HG02938 (cell line): Measurements from ENCODE around the gene SLC39A8.
A peak's percentile ranks its signal among the peaks of the same experiment; 100 is the strongest.
"Not testable (repeated sequence)": the region's sequence is repeated elsewhere in the genome, so short reads cannot be mapped to it uniquely, and the experiment has no call there.

Experiments
- ATAC-seq: cut with Tn5 transposase; IDR thresholded peaks from one replicate; pipeline ENCODE4 v1.9.1; 2021; ENCODE audit warnings: mild to moderate bottlenecking, moderate library complexity; ENCODE audit not compliant: unreplicated experiment

The SLC39A8 gene

DNA sequence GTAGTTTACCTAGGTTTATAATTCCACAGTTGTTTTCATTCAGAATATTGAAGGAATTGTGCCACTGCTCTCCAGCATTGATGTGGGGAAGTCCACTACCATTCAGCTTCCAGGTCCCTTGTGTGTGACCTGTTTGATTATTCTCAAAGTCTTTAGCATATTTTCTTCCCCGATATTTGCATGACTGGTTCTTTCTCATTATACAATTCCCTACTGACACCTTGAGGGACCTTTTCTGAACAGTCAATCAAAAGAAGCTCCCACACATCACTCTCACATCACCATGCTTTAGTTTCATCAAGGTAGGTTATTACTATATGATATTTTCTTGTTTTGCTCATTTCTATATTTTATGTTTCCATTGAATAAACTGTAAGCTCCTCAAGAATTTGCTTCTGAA lies 44.1 kb downstream of the SLC39A8 start:
- ATAC-seq: no peak

- ATAC-seq: peak; percentile 89
Measured at GRCh38 chr4:102299354-102300107, 45.8 kb downstream of the SLC39A8 start.

- no peak for ATAC-seq
Measured at GRCh38 chr4:102298716-102299115, 46.6 kb downstream of the SLC39A8 start.

GRCh38 chr4:102295153-102295862 lies 50.0 kb downstream of the SLC39A8 start:
- no peak for ATAC-seq

GRCh38 chr4:102288497-102288896 lies 56.8 kb downstream of the SLC39A8 start:
- ATAC-seq: no peak

GRCh38 chr4:102285831-102286230 lies 59.5 kb downstream of the SLC39A8 start:
- no peak for ATAC-seq

- ATAC-seq: no peak
Measured at GRCh38 chr4:102281171-102281839, 64.0 kb downstream of the SLC39A8 start.

- not testable (repeated sequence) for ATAC-seq
Measured at GRCh38 chr4:102273317-102273716, 72.0 kb downstream of the SLC39A8 start.

- no peak for ATAC-seq
Measured at GRCh38 chr4:102272318-102272717, 73.0 kb downstream of the SLC39A8 start.

GRCh38 chr4:102268355-102268754 lies 76.9 kb downstream of the SLC39A8 start:
- ATAC-seq: no peak

- peak; percentile 89 for ATAC-seq
Measured at GRCh38 chr4:102263024-102263787, 82.1 kb downstream of the SLC39A8 start.

GRCh38 chr4:102259702-102260101 lies 85.6 kb downstream of the SLC39A8 start:
- no peak for ATAC-seq

DNA sequence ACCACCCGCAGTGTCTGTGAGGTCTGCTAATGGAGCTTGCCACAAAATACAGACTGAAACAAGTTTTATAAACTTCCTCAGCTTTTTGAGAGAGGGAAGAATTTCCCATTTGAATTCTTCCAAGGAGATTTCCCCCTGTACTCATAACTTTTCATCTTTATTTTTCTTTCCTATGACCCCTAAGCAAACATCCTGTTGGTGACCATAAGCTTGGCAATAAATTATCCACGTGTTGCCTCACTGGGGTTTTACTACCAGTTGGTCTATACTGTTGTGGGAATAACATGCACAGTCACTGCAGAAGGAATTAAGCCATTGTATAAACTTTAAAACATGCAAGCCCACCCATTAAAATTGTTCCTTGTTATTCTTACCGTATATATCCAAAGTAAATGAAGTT lies 86.2 kb downstream of the SLC39A8 start:
- no peak for ATAC-seq

DNA sequence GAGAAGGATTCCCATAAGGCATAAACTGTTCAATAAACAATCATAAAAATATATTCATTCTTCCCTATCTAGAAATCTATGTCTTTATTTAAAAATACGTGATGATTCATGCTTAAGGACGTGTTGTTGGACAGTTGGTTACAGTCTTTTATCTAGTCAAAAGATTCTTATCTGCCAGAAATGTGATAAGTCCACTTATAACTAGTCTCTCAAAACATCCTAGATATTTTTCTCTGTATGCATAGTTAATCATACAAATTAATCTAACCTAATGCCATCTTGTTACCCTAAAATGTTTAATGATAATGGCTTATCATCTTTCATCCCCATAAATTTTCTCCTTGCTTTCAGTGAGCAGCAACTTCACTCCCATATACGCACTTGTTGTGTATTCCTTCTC lies 89.0 kb downstream of the SLC39A8 start:
- ATAC-seq: no peak

DNA sequence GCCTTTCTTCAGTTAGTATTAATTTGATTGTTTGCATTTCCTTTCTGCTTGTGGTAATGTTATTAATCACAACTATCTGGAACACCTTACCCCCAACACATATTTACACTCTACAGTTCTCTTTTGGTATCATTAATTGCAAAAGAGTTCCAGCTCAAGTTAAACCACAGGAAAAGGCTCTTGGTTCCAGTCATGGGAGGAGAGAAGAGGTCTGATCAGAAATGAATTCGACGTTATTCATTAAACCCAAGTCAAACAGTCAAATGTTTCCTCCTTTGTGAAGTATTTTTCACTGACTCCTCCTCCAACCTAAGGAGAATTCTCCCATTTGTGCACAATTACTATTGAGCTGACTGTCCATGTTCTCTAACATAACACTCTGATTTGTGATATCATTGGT lies 91.4 kb downstream of the SLC39A8 start:
- ATAC-seq: no peak

GRCh38 chr4:102252171-102252570 lies 93.1 kb downstream of the SLC39A8 start:
- ATAC-seq: no peak

DNA sequence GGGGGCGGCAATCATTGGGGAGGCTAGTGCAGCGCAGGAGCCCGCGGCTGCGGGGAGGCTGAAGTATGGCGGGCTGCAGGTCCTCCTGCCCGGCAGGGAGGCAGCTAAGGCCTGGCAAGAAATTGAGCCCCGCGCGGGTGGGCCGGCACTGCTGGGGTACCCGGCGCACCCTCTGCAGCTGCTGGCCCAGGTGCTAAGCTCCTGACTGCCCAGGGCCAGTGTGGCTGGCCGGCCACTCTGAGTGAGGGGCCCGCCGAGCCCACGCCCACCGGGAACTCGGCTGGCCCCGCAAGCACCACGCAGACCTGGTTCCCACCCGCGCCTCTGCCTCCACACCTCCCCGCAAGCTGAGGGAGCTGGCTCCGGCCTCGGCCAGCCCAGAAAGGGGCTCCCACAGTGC lies 94.9 kb downstream of the SLC39A8 start:
- ATAC-seq: no peak

- no peak for ATAC-seq
Measured at GRCh38 chr4:102247041-102247440, 98.2 kb downstream of the SLC39A8 start.

- no peak for ATAC-seq
Measured at GRCh38 chr4:102246416-102246815, 98.9 kb downstream of the SLC39A8 start.

- ATAC-seq: no peak
Measured at GRCh38 chr4:102244878-102245535, 100.3 kb downstream of the SLC39A8 start.

DNA sequence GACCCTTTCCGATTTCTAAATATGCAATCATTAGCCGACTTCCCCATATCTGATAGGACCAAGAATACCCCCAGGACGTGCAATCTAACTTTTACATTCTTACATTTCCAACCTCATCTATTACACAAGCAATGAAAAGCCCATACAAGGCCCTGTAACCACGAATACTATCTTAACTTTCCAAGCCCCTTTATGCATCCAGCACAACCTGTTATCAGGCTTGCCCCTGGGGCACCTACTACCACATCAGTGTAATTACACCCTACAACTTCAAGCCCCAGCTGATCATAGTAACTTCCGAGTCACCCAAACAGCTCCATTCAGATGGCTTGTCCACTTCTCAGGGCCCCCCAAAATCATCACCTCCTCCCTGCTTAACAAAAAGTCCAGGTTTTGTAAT lies 102.0 kb downstream of the SLC39A8 start:
- not testable (repeated sequence) for ATAC-seq
